ENCODE data around the gene NEU4.
"Not testable (repeated sequence)": the region's sequence is repeated elsewhere in the genome, so short reads cannot be mapped to it uniquely, and the experiment has no call there.

Gene NEU4

GRCh38 chr2:241814393-241814642 lies 5.3 kb downstream of the NEU4 start:
- DNase-seq: no peak

GRCh38 chr2:241814643-241815476 lies 5.9 kb downstream of the NEU4 start:
- DNase-seq: no peak

- no peak for DNase-seq
Measured at GRCh38 chr2:241815477-241816430, 6.8 kb downstream of the NEU4 start.

- no peak for DNase-seq
Measured at GRCh38 chr2:241816431-241817121, 7.6 kb downstream of the NEU4 start.

GRCh38 chr2:241817126-241817820 lies 8.3 kb downstream of the NEU4 start:
- DNase-seq: no peak

GRCh38 chr2:241817821-241818215 lies 8.8 kb downstream of the NEU4 start:
- not testable (repeated sequence) for DNase-seq

GRCh38 chr2:241818229-241818942 lies 9.4 kb downstream of the NEU4 start:
- DNase-seq: no peak

- no peak for DNase-seq
Measured at GRCh38 chr2:241818943-241819270, 9.9 kb downstream of the NEU4 start.

- DNase-seq: not testable (repeated sequence)
Measured at GRCh38 chr2:241819947-241820624, 11.1 kb downstream of the NEU4 start.

- no peak for DNase-seq
Measured at GRCh38 chr2:241820625-241821384, 11.8 kb downstream of the NEU4 start.

- no peak for DNase-seq
Measured at GRCh38 chr2:241821460-241822263, 12.7 kb downstream of the NEU4 start.

- DNase-seq: no peak
Measured at GRCh38 chr2:241822264-241822623, 13.3 kb downstream of the NEU4 start.

- not testable (repeated sequence) for DNase-seq
Measured at GRCh38 chr2:241823531-241824437, 14.8 kb downstream of the NEU4 start.

- DNase-seq: no peak
Measured at GRCh38 chr2:241827394-241827793, 18.4 kb downstream of the NEU4 start.

- no peak for DNase-seq
Measured at GRCh38 chr2:241833101-241833663, 24.2 kb downstream of the NEU4 start.

- DNase-seq: not testable (repeated sequence)
Measured at GRCh38 chr2:241833756-241834526, 24.9 kb downstream of the NEU4 start.

GRCh38 chr2:241834527-241835210 lies 25.7 kb downstream of the NEU4 start:
- DNase-seq: no peak
